Testis (tissue), 2 donors: ENCODE data around the gene KIF21B.

Experiments
- POLR2A ChIP-seq: fragments of 450-650 bp; IDR thresholded peaks from one replicate; pipeline ENCODE4 v1.6.1; 2017; ENCODE audit warnings: antibody characterized with exemption, mild to moderate bottlenecking, moderate library complexity
- TF ChIP-seq, protein P1 (sequence below), 3 experiments: fragments of 450-650 bp in 2 of 3; fragments of 200-600 bp in 1 of 3; sonication (generic) in 1 of 3; IDR thresholded peaks; one replicate each; pipeline ENCODE4 v1.5.1; 2016 to 2019; ENCODE audit warnings: antibody characterized with exemption in 3 of 3, mild to moderate bottlenecking in 2 of 3, moderate library complexity in 1 of 3

DNA sequence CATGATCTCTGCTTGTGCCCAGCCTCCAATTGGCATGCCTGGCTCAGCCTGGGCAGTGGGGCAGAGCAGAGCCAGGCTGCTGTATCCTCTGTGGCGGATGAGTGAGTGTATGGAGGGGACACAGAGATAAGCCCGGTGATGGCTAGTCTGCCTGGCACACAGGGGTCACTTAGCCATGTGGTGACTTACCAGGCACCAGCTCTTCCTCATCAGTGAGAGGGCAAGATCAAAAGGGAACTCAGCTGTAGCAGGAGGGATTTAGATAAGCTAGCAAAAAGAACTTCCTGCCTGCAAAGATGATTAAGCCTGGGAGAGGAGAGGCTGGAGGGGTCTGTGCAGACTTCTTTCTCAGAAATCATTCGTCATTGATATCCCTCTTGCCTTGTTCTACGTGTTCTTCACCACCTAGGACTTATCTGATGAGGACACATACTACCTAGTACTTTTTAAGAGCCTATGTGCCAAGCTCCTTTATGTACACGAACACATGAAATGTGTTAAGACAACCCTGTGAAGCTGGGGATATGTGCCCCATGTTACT lies 7.9 kb downstream of the KIF21B start:
- no peak for TF ChIP-seq POLR2A
- TF ChIP-seq, protein P1, sequence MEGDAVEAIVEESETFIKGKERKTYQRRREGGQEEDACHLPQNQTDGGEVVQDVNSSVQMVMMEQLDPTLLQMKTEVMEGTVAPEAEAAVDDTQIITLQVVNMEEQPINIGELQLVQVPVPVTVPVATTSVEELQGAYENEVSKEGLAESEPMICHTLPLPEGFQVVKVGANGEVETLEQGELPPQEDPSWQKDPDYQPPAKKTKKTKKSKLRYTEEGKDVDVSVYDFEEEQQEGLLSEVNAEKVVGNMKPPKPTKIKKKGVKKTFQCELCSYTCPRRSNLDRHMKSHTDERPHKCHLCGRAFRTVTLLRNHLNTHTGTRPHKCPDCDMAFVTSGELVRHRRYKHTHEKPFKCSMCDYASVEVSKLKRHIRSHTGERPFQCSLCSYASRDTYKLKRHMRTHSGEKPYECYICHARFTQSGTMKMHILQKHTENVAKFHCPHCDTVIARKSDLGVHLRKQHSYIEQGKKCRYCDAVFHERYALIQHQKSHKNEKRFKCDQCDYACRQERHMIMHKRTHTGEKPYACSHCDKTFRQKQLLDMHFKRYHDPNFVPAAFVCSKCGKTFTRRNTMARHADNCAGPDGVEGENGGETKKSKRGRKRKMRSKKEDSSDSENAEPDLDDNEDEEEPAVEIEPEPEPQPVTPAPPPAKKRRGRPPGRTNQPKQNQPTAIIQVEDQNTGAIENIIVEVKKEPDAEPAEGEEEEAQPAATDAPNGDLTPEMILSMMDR (IDR thresholded peaks at IDR 0.05) = no peak
